Measurements from ENCODE around the gene MTG2. TPM values are rescaled to one million over a fixed set of nuclear protein-coding genes. Genes with fewer than 3 reads are reported as not detected.

MTG2 gene
- total and polyA plus RNA-seq, 2 of the 13 experiments (the other 11 are each of a cell fraction or from before 2014, with no cell fraction given), result 20.4 to 37.8 TPM

DNA sequence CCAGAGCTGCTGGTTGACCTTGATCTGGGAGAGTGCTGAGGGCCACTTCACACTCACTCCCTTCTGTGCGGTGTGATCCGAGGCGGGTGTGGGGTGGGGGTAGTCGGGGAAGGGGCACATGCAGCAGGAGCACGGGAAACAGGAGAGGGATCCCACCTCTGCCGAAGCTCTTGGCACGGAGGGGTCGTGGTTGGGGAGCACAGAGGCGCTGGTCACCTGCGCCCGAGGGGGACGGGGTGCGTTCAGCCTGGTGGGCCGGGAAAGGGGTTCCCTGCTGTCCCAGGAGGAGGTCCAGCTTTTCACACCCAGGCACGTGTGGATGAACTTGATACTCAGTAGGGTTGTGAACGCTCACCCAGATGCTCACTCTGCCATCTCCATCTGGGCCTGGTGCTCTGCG is 22.0 kb upstream of the MTG2 start (continued):
- no peak for TF ChIP-seq ZNF761 (CRISPR knock-in tag; conservative IDR thresholded peaks at IDR 0.05)
- TF ChIP-seq ZNF670 (CRISPR knock-in tag; IDR thresholded peaks at IDR 0.05; ENCODE audit: borderline replicate concordance), result no peak
- TF ChIP-seq, protein P1, sequence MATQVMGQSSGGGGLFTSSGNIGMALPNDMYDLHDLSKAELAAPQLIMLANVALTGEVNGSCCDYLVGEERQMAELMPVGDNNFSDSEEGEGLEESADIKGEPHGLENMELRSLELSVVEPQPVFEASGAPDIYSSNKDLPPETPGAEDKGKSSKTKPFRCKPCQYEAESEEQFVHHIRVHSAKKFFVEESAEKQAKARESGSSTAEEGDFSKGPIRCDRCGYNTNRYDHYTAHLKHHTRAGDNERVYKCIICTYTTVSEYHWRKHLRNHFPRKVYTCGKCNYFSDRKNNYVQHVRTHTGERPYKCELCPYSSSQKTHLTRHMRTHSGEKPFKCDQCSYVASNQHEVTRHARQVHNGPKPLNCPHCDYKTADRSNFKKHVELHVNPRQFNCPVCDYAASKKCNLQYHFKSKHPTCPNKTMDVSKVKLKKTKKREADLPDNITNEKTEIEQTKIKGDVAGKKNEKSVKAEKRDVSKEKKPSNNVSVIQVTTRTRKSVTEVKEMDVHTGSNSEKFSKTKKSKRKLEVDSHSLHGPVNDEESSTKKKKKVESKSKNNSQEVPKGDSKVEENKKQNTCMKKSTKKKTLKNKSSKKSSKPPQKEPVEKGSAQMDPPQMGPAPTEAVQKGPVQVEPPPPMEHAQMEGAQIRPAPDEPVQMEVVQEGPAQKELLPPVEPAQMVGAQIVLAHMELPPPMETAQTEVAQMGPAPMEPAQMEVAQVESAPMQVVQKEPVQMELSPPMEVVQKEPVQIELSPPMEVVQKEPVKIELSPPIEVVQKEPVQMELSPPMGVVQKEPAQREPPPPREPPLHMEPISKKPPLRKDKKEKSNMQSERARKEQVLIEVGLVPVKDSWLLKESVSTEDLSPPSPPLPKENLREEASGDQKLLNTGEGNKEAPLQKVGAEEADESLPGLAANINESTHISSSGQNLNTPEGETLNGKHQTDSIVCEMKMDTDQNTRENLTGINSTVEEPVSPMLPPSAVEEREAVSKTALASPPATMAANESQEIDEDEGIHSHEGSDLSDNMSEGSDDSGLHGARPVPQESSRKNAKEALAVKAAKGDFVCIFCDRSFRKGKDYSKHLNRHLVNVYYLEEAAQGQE (IDR thresholded peaks at IDR 0.05; ENCODE audit: borderline replicate concordance in 1 of 2, low read depth in 1 of 2, low read length in 2 of 2), result no peak
- TF ChIP-seq, protein P2, sequence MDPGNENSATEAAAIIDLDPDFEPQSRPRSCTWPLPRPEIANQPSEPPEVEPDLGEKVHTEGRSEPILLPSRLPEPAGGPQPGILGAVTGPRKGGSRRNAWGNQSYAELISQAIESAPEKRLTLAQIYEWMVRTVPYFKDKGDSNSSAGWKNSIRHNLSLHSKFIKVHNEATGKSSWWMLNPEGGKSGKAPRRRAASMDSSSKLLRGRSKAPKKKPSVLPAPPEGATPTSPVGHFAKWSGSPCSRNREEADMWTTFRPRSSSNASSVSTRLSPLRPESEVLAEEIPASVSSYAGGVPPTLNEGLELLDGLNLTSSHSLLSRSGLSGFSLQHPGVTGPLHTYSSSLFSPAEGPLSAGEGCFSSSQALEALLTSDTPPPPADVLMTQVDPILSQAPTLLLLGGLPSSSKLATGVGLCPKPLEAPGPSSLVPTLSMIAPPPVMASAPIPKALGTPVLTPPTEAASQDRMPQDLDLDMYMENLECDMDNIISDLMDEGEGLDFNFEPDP (CRISPR knock-in tag; conservative IDR thresholded peaks at IDR 0.05), result no peak

DNA sequence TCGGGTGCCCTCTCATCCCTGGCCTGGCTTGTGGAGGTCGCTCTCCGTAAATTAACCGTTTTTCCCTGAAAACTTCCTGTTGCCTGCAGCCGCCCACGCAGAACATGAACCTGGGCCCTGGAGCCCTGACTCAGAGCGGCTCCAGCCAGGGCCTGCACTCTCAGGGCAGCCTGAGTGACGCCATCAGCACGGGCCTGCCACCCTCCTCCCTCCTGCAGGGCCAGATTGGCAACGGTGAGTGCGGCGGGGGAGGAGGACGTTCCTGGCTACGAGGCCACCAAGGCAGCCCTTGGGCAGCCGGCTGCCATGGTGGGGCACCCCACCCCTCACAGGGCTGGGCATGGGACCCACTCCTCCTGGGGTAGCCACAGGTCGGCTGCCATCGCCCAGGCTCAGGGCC is 21.5 kb upstream of the MTG2 start:
- Histone ChIP-seq H3K27me3 (ENCODE audit: control insufficient read depth in 1 of 2, insufficient read depth in 2 of 2, low read length in 2 of 2) (no peaks in the 10 kb centered on the region), H3K4me2 (ENCODE audit: low read depth, low read length) (no peak overlapping the region), H3K4me3 (replicated peaks in 1 of 3; ENCODE audit: insufficient read depth in 1 of 3, low read depth in 2 of 3, low read length in 3 of 3) (no peak overlapping the region), H3K36me3 (replicated peaks in 1 of 2; ENCODE audit: control insufficient read depth in 1 of 2, insufficient read depth in 2 of 2, low read length in 2 of 2) (peaks cover 59 to 82% of the 10 kb centered on the region in 2 experiments), H3K9me3 (ENCODE audit: low read length) (no peaks in the 10 kb centered on the region), H3K27ac (ENCODE audit: extremely low read length, insufficient read depth, low read length) (no peak overlapping the region), H3K79me2 (ENCODE audit: insufficient read depth, low read length) (peaks cover 36% of the 10 kb centered on the region), H3K9ac (ENCODE audit: insufficient read depth, low read depth, low read length) (no peak overlapping the region), H3K4me1 (ENCODE audit: insufficient read depth, low read length) (peaks cover 12% of the 10 kb centered on the region), H4K20me1 (ENCODE audit: insufficient read depth, low read length) (peaks cover 10% of the 10 kb centered on the region), H2AFZ (ENCODE audit: low read length) (no peak overlapping the region)
- POLR2A ChIA-PET, result no interaction called here
- FAIRE-seq (no peak), ATAC-seq (no peak), DNase-seq (ENCODE audit: low spot score) (no peak)
- no TSS peak for BruUV-seq (replicated peaks)
- in situ Hi-C loops (cut with HindIII; ENCODE audit: extremely low pct_ligation_motif_present, low pct_unique_long_range_greater_than_20kb) (no loop called here), intact Hi-C loops (cut with micrococcal nuclease; ENCODE audit: unreplicated experiment) (no loop called here)
- CTCF ChIA-PET (ENCODE audit: low intra/inter-chr PET ratio, low total read pairs), result no interaction called here
- 96% methylated on average over 13 of the region's 17 CpGs for WGBS (ENCODE audit: low lambda C conversion rate)
- peak; percentile 6 for TF ChIP-seq RBM22 (optimal IDR thresholded peaks at IDR 0.05; ENCODE audit: low read length)
- peak; percentile 11; the same call in 1 of the 2 replicates for TF ChIP-seq GABPB1 (CRISPR knock-in tag; IDR thresholded peaks at IDR 0.05)
- TF ChIP-seq, protein P3, sequence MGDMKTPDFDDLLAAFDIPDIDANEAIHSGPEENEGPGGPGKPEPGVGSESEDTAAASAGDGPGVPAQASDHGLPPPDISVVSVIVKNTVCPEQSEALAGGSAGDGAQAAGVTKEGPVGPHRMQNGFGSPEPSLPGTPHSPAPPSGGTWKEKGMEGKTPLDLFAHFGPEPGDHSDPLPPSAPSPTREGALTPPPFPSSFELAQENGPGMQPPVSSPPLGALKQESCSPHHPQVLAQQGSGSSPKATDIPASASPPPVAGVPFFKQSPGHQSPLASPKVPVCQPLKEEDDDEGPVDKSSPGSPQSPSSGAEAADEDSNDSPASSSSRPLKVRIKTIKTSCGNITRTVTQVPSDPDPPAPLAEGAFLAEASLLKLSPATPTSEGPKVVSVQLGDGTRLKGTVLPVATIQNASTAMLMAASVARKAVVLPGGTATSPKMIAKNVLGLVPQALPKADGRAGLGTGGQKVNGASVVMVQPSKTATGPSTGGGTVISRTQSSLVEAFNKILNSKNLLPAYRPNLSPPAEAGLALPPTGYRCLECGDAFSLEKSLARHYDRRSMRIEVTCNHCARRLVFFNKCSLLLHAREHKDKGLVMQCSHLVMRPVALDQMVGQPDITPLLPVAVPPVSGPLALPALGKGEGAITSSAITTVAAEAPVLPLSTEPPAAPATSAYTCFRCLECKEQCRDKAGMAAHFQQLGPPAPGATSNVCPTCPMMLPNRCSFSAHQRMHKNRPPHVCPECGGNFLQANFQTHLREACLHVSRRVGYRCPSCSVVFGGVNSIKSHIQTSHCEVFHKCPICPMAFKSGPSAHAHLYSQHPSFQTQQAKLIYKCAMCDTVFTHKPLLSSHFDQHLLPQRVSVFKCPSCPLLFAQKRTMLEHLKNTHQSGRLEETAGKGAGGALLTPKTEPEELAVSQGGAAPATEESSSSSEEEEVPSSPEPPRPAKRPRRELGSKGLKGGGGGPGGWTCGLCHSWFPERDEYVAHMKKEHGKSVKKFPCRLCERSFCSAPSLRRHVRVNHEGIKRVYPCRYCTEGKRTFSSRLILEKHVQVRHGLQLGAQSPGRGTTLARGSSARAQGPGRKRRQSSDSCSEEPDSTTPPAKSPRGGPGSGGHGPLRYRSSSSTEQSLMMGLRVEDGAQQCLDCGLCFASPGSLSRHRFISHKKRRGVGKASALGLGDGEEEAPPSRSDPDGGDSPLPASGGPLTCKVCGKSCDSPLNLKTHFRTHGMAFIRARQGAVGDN (CRISPR knock-in tag; IDR thresholded peaks at IDR 0.05), result peak; percentile 24; the same call in 1 of the 2 replicates
- TF ChIP-seq ZNF280B (CRISPR knock-in tag; IDR thresholded peaks at IDR 0.05; ENCODE audit: borderline replicate concordance), result 0 out of 2 replicates have a peak, but pooled peaks have one; percentile 26
- peak; percentile 73 for TF ChIP-seq AGO2 (optimal IDR thresholded peaks at IDR 0.05; ENCODE audit: low read depth, low read length)
- TF ChIP-seq ZNF615 (CRISPR knock-in tag; IDR thresholded peaks at IDR 0.05; ENCODE audit: borderline replicate concordance), result no peak

Measured in HepG2 (cell line).